ENCODE data around the gene GPR152.

GPR152 gene, protein sequence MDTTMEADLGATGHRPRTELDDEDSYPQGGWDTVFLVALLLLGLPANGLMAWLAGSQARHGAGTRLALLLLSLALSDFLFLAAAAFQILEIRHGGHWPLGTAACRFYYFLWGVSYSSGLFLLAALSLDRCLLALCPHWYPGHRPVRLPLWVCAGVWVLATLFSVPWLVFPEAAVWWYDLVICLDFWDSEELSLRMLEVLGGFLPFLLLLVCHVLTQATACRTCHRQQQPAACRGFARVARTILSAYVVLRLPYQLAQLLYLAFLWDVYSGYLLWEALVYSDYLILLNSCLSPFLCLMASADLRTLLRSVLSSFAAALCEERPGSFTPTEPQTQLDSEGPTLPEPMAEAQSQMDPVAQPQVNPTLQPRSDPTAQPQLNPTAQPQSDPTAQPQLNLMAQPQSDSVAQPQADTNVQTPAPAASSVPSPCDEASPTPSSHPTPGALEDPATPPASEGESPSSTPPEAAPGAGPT

DNA sequence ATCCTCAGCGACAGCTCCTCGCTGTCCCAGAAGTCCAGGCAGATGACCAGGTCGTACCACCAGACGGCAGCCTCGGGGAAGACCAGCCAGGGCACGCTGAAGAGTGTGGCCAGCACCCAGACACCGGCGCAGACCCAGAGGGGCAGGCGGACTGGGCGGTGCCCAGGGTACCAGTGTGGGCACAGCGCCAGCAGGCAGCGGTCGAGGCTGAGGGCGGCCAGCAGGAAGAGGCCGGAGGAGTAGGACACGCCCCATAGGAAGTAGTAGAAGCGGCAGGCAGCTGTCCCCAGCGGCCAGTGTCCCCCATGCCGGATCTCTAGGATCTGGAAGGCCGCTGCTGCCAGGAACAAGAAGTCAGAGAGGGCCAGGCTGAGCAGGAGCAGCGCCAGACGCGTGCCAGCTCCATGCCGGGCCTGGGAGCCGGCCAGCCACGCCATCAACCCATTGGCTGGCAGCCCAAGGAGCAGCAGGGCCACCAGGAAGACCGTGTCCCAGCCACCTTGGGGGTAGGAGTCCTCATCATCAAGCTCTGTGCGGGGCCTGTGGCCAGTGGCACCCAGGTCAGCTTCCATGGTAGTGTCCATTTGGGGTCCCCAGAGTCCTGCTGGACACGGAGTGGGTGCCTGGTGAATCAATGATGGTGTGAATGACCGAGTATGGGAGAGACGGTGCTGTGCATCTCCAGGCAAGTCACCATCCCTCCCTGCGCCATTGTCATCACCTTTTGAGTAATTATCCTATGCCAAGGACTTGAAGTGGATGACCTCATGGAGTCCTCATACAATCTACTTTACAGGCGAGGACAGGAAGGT, at the start of gene GPR152:
GPR152 (minus strand) TSS at position 589 of the 812 bp plus-strand sequence; CDS start at position 584, 5 bp downstream.
- DNase-seq (ENCODE audit: low read depth, low spot score), result no peak

- no peak for DNase-seq (ENCODE audit: low read depth, low spot score)
Measured at GRCh38 chr11:67501854-67502253, 49.3 kb upstream of the GPR152 start.

GRCh38 chr11:67500831-67501715, 48.5 kb upstream of the GPR152 start:
- no peak for DNase-seq (ENCODE audit: low read depth, low spot score)

DNA sequence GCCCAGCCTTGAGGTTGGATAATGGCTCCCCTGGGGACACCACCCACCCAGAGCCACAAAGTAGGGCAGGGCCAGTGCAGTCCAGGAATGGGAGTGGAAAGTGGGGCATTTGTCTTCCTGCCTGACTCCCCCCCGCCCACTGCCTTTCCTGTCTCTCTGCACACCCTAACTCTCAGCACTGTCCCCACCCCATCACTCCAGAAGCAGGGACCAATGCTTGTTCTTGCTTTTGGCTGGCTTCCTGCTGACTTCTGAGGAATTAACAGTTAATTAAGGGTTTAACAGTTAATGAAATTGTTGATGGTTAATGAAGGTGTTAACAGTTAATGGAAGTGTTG, 47.9 kb upstream of the GPR152 start:
- DNase-seq (ENCODE audit: low read depth, low spot score), result no peak

- no peak for DNase-seq (ENCODE audit: low read depth, low spot score)
Measured at GRCh38 chr11:67499808-67500483, 47.4 kb upstream of the GPR152 start.

DNA sequence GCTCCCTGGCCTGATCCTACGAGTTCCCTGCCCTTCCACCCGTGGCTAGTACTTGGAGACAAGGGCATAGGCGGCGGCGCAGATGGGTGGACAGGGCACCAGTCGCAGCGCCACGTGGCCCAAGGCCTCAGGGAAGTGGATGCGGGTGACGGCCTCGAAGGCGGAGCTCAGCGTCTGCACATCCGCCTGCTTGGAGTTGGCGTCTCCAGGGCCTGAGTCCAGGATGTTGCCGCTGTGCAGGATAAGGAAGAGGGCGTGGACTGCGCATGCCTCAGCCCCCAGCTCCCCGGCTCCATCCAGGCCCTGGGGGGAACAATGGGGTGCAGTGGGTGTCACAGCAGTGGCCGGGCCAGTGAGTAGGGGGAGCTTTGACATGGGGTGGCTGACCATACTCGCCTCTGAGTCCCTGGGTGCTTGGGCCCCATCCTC, 46.0 kb upstream of the GPR152 start:
- DNase-seq (ENCODE audit: low read depth, low spot score), result no peak

DNA sequence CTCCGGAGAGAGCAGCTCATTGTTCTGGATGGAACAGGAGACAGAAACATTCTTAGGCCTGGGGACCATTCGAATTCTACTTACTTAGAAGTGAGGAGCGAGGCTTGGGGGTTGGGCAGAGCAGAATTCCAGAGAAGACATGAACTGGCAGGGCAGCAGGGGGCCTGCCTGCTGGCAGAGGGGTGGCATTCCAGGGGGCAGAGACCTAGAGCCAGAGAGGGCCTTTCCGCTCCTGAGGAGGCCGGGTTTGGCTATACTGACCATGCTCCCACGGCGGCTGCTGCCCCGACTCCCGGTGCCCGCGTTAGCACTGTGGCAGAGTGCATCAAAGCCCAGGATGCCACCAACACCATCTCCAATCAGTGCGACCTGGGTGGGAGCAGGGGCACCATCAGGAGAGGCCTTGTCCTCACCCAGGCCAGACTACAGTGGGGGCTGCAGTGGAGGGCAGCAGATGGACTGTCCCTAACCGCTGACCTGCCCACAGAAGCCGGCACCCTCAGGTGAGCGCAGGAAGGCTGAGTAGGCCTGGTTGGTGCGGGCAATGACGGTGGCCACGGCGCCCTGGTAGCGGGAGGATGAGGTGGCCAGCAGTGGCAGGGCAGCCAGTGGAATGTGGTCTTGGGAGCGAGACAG, 45.2 kb upstream of the GPR152 start:
- no peak for DNase-seq (ENCODE audit: low read depth, low spot score)

GRCh38 chr11:67496113-67496512, 43.6 kb upstream of the GPR152 start:
- DNase-seq (ENCODE audit: low read depth, low spot score), result no peak

DNA sequence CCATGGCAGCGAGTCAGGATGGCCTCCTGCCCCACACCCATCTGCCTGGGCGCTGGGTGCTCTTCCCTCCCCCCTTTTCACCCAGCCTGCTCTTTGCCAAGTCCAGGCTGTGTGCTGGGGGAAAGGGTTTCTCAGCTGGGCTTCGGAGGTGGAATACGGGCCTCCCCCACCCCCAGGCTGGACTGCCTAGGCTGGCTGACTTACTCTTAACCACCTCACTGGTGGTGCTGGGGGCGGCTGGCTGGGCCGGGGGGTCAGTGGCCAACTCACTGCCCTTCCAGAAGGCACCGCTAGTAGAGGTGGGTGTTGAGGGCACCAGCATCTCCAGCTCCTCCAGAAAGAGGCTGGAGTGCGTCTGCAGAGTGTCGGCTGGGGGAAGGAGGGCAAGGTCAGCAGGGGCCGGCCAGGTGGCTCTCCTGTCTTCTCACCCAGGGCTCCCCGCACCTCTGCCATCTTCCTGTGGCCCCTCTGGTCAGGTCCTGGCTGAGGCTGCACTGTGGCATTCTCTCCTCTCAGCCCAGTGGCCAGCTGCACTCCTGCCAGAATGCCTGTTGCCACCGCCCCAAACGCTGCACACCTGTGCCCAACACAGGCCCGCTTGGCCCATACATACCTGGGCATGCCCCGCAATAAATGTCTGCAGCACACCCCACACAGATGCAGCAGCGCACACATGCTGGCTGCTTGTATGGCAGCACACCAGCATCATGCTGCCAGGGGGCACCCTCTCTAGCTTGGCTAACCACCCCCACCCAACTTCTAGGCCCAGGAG, 42.9 kb upstream of the GPR152 start:
- DNase-seq (ENCODE audit: low read depth, low spot score), result no peak

GRCh38 chr11:67494371-67495233, 42.1 kb upstream of the GPR152 start:
- DNase-seq (ENCODE audit: low read depth, low spot score), result no peak

GRCh38 chr11:67493548-67494370, 41.2 kb upstream of the GPR152 start:
- DNase-seq (ENCODE audit: low read depth, low spot score), result no peak

- no peak for DNase-seq (ENCODE audit: low read depth, low spot score)
Measured at GRCh38 chr11:67492801-67493547, 40.4 kb upstream of the GPR152 start.

DNA sequence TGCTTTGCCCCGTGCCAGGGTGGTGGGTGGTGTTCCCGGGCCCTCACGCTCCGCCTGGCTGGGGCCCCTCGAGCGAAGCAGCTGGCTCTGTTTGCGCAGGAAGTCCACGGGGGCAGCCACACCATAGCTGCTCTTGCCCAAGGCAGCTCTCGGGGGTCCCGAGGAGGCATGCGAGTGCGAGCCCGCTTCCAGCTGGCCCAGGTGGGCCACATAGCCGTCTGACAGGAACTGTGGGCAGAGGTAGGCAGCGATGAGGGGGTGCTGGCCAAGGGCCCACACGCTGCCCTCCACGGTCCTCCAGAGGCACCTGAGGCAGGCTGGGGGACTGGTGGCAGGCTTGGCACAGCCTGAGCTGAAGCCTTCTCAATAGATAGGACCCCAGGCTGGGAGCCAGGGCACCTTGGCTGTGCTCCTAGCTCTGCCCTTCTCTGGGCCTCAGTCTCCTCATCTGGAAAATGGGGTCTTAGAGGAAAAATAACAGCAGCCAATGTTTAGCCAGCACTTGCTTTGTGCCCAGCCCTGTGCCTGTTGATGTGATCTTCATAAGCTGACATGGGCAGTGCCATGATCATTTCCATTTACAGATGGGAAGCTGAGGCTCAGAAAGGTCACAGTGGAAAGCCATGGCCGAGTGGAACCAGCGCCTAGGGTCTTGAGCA, 39.7 kb upstream of the GPR152 start:
- DNase-seq (ENCODE audit: low read depth, low spot score), result no peak

DNA sequence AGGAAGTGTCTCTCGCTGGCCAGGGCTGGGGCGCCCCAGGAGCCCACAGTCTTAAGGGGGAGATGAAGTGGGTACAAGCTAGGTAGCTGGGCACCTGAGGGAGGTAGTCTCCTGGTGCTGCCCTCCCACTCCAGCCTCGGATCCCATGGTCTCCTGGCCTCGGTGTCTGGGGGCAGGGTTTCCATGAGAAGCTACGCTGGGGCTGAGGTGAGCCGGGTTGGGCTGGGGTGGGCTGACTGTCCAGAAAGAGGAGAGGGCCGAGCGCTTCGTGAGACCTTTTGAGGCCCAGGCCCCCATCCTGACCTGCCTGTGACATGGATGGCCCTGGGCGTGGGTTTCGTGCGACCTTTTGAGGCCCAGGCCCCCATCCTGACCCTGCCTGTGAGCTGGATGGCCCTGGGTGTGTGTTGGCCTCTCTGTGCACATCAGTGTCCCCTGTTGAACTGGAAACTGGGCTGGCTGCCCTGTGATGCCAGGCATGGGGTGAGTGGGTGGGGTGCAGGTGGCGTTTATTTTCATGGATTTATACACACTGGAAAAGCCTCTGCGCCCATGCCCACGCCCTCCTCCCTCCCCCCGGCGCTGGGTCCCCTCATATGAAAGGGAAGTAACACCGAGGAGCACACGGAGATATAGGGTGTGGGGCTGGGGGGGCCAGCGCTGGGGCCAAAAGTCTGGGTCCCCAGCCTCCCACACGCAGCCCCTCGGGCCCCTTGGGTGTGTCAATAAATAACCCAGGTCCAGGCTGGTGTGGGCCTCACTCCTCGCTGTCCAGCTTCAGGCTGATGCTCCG, 38.9 kb upstream of the GPR152 start:
- no peak for DNase-seq (ENCODE audit: low read depth, low spot score)

DNA sequence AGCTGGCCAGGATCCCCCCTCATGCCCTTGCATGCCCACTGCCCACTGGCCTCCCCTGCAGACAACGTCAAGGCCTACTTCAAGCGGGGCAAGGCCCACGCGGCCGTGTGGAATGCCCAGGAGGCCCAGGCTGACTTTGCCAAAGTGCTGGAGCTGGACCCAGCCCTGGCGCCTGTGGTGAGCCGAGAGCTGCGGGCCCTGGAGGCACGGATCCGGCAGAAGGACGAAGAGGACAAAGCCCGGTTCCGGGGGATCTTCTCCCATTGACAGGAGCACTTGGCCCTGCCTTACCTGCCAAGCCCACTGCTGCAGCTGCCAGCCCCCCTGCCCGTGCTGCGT, 38.2 kb upstream of the GPR152 start:
- no peak for DNase-seq (ENCODE audit: low read depth, low spot score)

Measured in activated naive CD8-positive, alpha-beta T cell treated with anti-CD3 and anti-CD28 coated beads, Interleukin-2, amount 50 U/mL, for 16 hours (primary cell).